ENCODE measurements around the gene TRPV5. TPM values are rescaled to one million over a fixed set of nuclear protein-coding genes. Genes with fewer than 3 reads are reported as not detected.

Gene TRPV5
- total and polyA plus RNA-seq, 4 donors, result under 0.01 to 0.23 TPM; not detected in 2

DNA sequence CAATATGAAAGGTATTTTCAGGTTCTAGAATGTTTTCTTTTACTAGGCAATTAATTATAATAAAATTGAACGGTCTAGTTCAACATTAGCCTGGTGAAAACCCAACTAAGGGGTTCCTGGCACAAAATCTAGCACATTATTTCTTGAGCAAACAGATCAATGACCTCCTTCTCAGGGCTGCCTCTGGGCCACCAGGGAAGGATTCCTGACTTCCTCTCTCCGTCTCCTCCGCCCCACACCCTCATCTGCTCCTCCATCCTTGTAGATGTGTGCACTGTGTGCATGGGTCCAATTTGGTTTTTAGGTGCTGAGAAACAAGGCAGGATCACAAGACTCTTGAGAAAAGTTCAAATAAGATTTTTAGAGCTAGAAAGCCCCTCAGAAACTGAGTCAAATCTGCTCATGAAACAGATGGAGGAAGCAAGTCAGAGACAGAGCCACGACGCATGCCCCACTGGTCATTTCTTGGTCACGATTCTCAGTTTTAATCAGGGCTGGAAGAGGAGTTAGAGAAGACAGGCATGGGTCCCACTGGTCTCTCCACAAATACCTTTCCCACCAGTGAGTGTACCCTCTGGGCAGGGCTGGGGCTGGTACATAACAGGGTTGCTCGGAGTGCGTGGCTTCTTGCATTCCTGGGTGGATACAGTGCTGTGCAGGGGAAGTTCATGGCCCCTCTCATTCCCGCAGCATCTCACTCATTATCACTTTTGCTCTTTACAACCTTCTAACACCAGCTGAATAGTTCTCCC, 51.8 kb downstream of the TRPV5 start:
- Histone ChIP-seq H3K9me3 (ENCODE audit: control insufficient read depth in 4 of 4, low read length in 3 of 4) (no peaks in the 10 kb centered on the region), H3K4me3 (ENCODE audit: low read depth in 1 of 3, low read length in 3 of 3) (no peak overlapping the region), H3K4me1 (ENCODE audit: control insufficient read depth in 4 of 4, insufficient read depth in 4 of 4, low read length in 3 of 4) (no peaks in the 10 kb centered on the region), H3K27me3 (ENCODE audit: control insufficient read depth in 4 of 4, insufficient read depth in 4 of 4, low read length in 3 of 4) (peaks cover 0 to 3% (median 0%) of the 10 kb centered on the region in 4 donors), H3K9ac (ENCODE audit: low read depth in 1 of 2, low read length in 2 of 2) (no peak overlapping the region), H3K27ac (ENCODE audit: low read depth in 1 of 2, low read length in 2 of 2) (no peak overlapping the region), H3K36me3 (ENCODE audit: control insufficient read depth in 4 of 4, insufficient read depth in 3 of 4, low read depth in 1 of 4, low read length in 3 of 4) (no peaks in the 10 kb centered on the region)
- TF ChIP-seq TAF1 (conservative IDR thresholded peaks at IDR 0.05), result no peak
- TF ChIP-seq RAD21 (IDR thresholded peaks at IDR 0.05), result no peak
- TF ChIP-seq, protein P1, sequence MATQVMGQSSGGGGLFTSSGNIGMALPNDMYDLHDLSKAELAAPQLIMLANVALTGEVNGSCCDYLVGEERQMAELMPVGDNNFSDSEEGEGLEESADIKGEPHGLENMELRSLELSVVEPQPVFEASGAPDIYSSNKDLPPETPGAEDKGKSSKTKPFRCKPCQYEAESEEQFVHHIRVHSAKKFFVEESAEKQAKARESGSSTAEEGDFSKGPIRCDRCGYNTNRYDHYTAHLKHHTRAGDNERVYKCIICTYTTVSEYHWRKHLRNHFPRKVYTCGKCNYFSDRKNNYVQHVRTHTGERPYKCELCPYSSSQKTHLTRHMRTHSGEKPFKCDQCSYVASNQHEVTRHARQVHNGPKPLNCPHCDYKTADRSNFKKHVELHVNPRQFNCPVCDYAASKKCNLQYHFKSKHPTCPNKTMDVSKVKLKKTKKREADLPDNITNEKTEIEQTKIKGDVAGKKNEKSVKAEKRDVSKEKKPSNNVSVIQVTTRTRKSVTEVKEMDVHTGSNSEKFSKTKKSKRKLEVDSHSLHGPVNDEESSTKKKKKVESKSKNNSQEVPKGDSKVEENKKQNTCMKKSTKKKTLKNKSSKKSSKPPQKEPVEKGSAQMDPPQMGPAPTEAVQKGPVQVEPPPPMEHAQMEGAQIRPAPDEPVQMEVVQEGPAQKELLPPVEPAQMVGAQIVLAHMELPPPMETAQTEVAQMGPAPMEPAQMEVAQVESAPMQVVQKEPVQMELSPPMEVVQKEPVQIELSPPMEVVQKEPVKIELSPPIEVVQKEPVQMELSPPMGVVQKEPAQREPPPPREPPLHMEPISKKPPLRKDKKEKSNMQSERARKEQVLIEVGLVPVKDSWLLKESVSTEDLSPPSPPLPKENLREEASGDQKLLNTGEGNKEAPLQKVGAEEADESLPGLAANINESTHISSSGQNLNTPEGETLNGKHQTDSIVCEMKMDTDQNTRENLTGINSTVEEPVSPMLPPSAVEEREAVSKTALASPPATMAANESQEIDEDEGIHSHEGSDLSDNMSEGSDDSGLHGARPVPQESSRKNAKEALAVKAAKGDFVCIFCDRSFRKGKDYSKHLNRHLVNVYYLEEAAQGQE (IDR thresholded peaks at IDR 0.05), result no peak
- TF ChIP-seq, protein P2, sequence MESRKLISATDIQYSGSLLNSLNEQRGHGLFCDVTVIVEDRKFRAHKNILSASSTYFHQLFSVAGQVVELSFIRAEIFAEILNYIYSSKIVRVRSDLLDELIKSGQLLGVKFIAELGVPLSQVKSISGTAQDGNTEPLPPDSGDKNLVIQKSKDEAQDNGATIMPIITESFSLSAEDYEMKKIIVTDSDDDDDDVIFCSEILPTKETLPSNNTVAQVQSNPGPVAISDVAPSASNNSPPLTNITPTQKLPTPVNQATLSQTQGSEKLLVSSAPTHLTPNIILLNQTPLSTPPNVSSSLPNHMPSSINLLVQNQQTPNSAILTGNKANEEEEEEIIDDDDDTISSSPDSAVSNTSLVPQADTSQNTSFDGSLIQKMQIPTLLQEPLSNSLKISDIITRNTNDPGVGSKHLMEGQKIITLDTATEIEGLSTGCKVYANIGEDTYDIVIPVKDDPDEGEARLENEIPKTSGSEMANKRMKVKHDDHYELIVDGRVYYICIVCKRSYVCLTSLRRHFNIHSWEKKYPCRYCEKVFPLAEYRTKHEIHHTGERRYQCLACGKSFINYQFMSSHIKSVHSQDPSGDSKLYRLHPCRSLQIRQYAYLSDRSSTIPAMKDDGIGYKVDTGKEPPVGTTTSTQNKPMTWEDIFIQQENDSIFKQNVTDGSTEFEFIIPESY (IDR thresholded peaks at IDR 0.05), result no peak
- TF ChIP-seq JUND (IDR thresholded peaks at IDR 0.05), result no peak
- no peak for TF ChIP-seq SP1 (IDR thresholded peaks at IDR 0.05)
- no peak for TF ChIP-seq YY1 (IDR thresholded peaks at IDR 0.05)
- no peak for TF ChIP-seq HNF4A (conservative IDR thresholded peaks at IDR 0.05)
- DNase-seq (ENCODE audit: low spot score), result peak; percentile 19
- WGBS, result 79% methylated on average over 9 of the region's 9 CpGs

DNA sequence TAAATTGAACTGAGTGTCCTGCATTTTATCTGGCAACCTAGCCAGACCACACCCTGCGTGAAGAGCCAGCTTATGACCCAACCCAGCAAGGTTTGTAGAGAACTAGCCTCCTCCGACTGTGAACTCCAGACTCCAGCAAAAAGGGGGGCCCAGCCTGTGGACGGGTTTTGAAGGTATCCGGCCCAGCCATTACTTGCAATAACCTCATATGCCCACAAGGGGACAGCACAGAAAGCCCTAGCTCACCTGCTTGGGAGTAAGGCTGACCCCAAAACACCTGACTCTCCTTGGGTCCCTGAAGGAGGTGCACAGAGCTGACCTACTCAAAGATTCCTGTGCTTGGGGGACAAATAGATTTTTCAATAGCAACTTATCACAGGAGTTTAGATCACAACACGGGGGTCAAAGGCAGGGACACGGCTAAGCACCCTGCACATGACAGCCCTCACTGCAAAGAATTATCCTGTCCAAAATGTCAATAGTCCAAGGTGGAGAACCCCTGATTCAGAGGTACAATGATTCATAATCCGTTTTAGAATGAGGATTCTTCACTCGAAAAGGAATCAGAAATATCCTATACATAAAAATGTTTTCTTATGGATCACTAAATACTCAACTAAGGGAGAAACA, 52.6 kb downstream of the TRPV5 start:
- TF ChIP-seq NR2F2 (IDR thresholded peaks at IDR 0.05) (no peak), RAD21 (IDR thresholded peaks at IDR 0.05) (peak; percentile 72 to 80)
- TF ChIP-seq, protein P3, sequence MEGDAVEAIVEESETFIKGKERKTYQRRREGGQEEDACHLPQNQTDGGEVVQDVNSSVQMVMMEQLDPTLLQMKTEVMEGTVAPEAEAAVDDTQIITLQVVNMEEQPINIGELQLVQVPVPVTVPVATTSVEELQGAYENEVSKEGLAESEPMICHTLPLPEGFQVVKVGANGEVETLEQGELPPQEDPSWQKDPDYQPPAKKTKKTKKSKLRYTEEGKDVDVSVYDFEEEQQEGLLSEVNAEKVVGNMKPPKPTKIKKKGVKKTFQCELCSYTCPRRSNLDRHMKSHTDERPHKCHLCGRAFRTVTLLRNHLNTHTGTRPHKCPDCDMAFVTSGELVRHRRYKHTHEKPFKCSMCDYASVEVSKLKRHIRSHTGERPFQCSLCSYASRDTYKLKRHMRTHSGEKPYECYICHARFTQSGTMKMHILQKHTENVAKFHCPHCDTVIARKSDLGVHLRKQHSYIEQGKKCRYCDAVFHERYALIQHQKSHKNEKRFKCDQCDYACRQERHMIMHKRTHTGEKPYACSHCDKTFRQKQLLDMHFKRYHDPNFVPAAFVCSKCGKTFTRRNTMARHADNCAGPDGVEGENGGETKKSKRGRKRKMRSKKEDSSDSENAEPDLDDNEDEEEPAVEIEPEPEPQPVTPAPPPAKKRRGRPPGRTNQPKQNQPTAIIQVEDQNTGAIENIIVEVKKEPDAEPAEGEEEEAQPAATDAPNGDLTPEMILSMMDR (IDR thresholded peaks at IDR 0.05; ENCODE audit: low read depth, low read length, missing input control), result peak; percentile 73
- no peak overlapping the region for H3K4me3 ChIP-seq (ENCODE audit: low read depth in 1 of 3, low read length in 3 of 3)
- H3K27me3 ChIP-seq (ENCODE audit: control insufficient read depth in 4 of 4, insufficient read depth in 4 of 4, low read length in 3 of 4), result peaks cover 0 to 3% (median 0%) of the 10 kb centered on the region in 4 donors
- no peaks in the 10 kb centered on the region for H3K36me3 ChIP-seq (ENCODE audit: control insufficient read depth in 4 of 4, insufficient read depth in 3 of 4, low read depth in 1 of 4, low read length in 3 of 4)
- DNase-seq (ENCODE audit: low spot score), result peak; percentile 54
- H3K4me1 ChIP-seq (ENCODE audit: control insufficient read depth in 4 of 4, insufficient read depth in 4 of 4, low read length in 3 of 4), result no peaks in the 10 kb centered on the region
- H3K9me3 ChIP-seq (ENCODE audit: control insufficient read depth in 4 of 4, low read length in 3 of 4), result no peaks in the 10 kb centered on the region
- H3K27ac ChIP-seq (ENCODE audit: low read depth in 1 of 2, low read length in 2 of 2), result no peak overlapping the region
- 28% methylated on average over 8 of the region's 8 CpGs for WGBS
- H3K9ac ChIP-seq (ENCODE audit: low read depth in 1 of 2, low read length in 2 of 2), result no peak overlapping the region

Data from liver (tissue), 9 donors.